ENCODE data around the gene KIFBP.

DNA sequence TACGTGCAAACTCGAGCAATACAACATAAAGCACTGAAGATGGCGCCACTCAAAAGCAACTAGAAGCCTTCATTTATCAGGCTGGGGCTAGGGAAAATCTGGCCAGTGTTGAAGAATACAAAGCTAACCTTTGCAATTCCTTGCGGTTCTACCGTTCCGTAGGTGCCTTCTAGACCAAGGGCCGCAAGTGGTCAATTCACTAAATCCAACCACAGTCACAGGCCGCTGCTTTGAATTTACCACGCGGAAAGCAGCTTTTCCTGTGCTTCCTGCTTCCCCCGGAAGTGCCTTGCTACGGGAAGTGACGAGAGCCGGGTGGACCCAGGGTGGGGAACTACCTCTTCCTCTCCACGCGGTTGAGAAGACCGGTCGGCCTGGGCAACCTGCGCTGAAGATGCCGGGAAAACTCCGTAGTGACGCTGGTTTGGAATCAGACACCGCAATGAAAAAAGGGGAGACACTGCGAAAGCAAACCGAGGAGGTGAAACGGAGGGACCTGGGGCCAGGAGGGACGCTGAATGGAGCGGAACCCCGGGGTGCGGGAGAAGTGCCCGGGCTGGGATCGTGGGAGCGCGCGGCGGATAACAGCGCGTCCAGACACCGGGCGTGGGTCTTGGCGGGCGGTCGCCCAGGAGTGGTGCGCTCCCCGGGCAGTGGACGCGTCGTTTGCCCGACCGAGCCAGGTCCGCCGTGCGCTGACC, 32.6 kb upstream of the KIFBP start, which contains the start of gene DDX21:
- TF ChIP-seq POLR2AphosphoS5 (IDR thresholded peaks at IDR 0.05; ENCODE audit: low read depth, low read length), result peak; percentile 91
- TF ChIP-seq NFIC (IDR thresholded peaks at IDR 0.05; ENCODE audit: borderline replicate concordance), result no peak
- TF ChIP-seq, protein P1, sequence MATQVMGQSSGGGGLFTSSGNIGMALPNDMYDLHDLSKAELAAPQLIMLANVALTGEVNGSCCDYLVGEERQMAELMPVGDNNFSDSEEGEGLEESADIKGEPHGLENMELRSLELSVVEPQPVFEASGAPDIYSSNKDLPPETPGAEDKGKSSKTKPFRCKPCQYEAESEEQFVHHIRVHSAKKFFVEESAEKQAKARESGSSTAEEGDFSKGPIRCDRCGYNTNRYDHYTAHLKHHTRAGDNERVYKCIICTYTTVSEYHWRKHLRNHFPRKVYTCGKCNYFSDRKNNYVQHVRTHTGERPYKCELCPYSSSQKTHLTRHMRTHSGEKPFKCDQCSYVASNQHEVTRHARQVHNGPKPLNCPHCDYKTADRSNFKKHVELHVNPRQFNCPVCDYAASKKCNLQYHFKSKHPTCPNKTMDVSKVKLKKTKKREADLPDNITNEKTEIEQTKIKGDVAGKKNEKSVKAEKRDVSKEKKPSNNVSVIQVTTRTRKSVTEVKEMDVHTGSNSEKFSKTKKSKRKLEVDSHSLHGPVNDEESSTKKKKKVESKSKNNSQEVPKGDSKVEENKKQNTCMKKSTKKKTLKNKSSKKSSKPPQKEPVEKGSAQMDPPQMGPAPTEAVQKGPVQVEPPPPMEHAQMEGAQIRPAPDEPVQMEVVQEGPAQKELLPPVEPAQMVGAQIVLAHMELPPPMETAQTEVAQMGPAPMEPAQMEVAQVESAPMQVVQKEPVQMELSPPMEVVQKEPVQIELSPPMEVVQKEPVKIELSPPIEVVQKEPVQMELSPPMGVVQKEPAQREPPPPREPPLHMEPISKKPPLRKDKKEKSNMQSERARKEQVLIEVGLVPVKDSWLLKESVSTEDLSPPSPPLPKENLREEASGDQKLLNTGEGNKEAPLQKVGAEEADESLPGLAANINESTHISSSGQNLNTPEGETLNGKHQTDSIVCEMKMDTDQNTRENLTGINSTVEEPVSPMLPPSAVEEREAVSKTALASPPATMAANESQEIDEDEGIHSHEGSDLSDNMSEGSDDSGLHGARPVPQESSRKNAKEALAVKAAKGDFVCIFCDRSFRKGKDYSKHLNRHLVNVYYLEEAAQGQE (IDR thresholded peaks at IDR 0.05; ENCODE audit: low read depth, low read length), result 0 out of 2 replicates have a peak, but pooled peaks have one; percentile 36
- TF ChIP-seq, protein P2, sequence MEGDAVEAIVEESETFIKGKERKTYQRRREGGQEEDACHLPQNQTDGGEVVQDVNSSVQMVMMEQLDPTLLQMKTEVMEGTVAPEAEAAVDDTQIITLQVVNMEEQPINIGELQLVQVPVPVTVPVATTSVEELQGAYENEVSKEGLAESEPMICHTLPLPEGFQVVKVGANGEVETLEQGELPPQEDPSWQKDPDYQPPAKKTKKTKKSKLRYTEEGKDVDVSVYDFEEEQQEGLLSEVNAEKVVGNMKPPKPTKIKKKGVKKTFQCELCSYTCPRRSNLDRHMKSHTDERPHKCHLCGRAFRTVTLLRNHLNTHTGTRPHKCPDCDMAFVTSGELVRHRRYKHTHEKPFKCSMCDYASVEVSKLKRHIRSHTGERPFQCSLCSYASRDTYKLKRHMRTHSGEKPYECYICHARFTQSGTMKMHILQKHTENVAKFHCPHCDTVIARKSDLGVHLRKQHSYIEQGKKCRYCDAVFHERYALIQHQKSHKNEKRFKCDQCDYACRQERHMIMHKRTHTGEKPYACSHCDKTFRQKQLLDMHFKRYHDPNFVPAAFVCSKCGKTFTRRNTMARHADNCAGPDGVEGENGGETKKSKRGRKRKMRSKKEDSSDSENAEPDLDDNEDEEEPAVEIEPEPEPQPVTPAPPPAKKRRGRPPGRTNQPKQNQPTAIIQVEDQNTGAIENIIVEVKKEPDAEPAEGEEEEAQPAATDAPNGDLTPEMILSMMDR (IDR thresholded peaks at IDR 0.05), result peak; percentile 76
- TF ChIP-seq RFX5 (IDR thresholded peaks at IDR 0.05; ENCODE audit: low read length), result no peak
